ENCODE data around the gene FOXO1.

The FOXO1 gene

GRCh38 chr13:40539576-40540327, 126.7 kb downstream of the FOXO1 start:
- no peak for DNase-seq

- no peak for DNase-seq
These were observed 129.1 kb downstream of the FOXO1 start for GRCh38 chr13:40537146-40537895.

- no peak for DNase-seq
These were observed 129.9 kb downstream of the FOXO1 start for GRCh38 chr13:40536443-40537113.

GRCh38 chr13:40535345-40535836, 131.1 kb downstream of the FOXO1 start:
- DNase-seq = no peak

- DNase-seq = no peak
These were observed 132.0 kb downstream of the FOXO1 start for GRCh38 chr13:40534456-40534855.

- no peak for DNase-seq
These were observed 133.4 kb downstream of the FOXO1 start for GRCh38 chr13:40533072-40533471.

- no peak for DNase-seq
These were observed 135.5 kb downstream of the FOXO1 start for GRCh38 chr13:40530961-40531360.

- DNase-seq = no peak
These were observed 137.6 kb downstream of the FOXO1 start for GRCh38 chr13:40528881-40529280.

GRCh38 chr13:40527914-40528313, 138.5 kb downstream of the FOXO1 start:
- DNase-seq = no peak

GRCh38 chr13:40522282-40522681, 144.2 kb downstream of the FOXO1 start:
- DNase-seq = peak in 1 of 5 experiments; percentile 19

- DNase-seq = no peak
These were observed 145.5 kb downstream of the FOXO1 start for GRCh38 chr13:40520916-40521315.

GRCh38 chr13:40519637-40520036, 146.8 kb downstream of the FOXO1 start:
- DNase-seq = no peak

- peak in 2 of 5 experiments; percentile 58 to 59 for DNase-seq
These were observed 148.0 kb downstream of the FOXO1 start for GRCh38 chr13:40518481-40518882.

- no peak for DNase-seq
These were observed 148.7 kb downstream of the FOXO1 start for GRCh38 chr13:40517486-40518480.

GRCh38 chr13:40515702-40516101, 150.7 kb downstream of the FOXO1 start:
- no peak for DNase-seq

- DNase-seq = no peak
These were observed 151.6 kb downstream of the FOXO1 start for GRCh38 chr13:40514802-40515201.

GRCh38 chr13:40509876-40510275, 156.6 kb downstream of the FOXO1 start:
- no peak for DNase-seq

- no peak for DNase-seq
These were observed 157.6 kb downstream of the FOXO1 start for GRCh38 chr13:40508767-40509342.

- no peak for DNase-seq
These were observed 158.3 kb downstream of the FOXO1 start for GRCh38 chr13:40508127-40508526.

- DNase-seq = no peak
These were observed 159.6 kb downstream of the FOXO1 start for GRCh38 chr13:40506592-40507446.
